SK-N-SH (cell line): ENCODE data around the gene PAPOLA. TPM values are rescaled to one million over a fixed set of nuclear protein-coding genes. Genes with fewer than 3 reads are reported as not detected.

Experiments used
- CTCF ChIA-PET: fragments of 300-600, 350-600 bp; formaldehyde crosslinking; extraction: SDS; loops from one replicate; lab custom pipeline; 2021; lab: Yijun Ruan, JAX
- POLR2A ChIA-PET: fragments of 350-600 bp; sonication (Branson Sonifier 250); formaldehyde crosslinking; extraction: SDS; loops from one replicate; lab custom pipeline; 2020; ENCODE audit warnings: antibody characterized with exemption, inconsistent platforms; lab: Yijun Ruan, JAX
- DNase-seq: peaks from one replicate; pipeline ENCODE4 v3.0.0; 2012
- H2AFZ ChIP-seq: fragments of 200-600 bp; sonication (generic); 2 replicates; pipeline ENCODE4 v1.8.1; 2016; ENCODE audit warnings: antibody characterized with exemption, mild to moderate bottlenecking, low read depth
- H3F3A ChIP-seq: fragments of 200-600 bp; sonication (generic); replicated peaks from 2 replicates; pipeline ENCODE3; 2016; ENCODE audit warnings: antibody characterized with exemption, mild to moderate bottlenecking; ENCODE audit not compliant: insufficient read depth
- H3K27ac ChIP-seq, 2 experiments: fragments of 200-500 bp in 1 of 2; fragments of 200-600 bp in 1 of 2; sonication (Bioruptor generic) in 1 of 2; sonication (generic), shearing (Covaris generic) in 1 of 2; 2 replicates each; pipeline versions ENCODE4 v1.5.1 to v1.6.1; 2014 to 2016; ENCODE audit warnings: low read depth in 2 of 2, inconsistent platforms in 1 of 2, low read length in 1 of 2, mild to moderate bottlenecking in 1 of 2, mixed read lengths in 1 of 2
- H3K27me3 ChIP-seq: fragments of 200-600 bp; sonication (generic), shearing (Covaris generic); 2 replicates; pipeline ENCODE4 v1.6.1; 2016; ENCODE audit warnings: mixed run types; ENCODE audit not compliant: insufficient read depth
- H3K36me3 ChIP-seq, 2 experiments: fragments of 200-500 bp in 1 of 2; fragments of 200-600 bp in 1 of 2; sonication (Bioruptor generic) in 1 of 2; sonication (generic) in 1 of 2; replicated peaks in 1 of 2; 2 replicates each; pipeline versions ENCODE3 to v1.5.1; 2014 to 2016; ENCODE audit warnings: low read length in 1 of 2, mild to moderate bottlenecking in 1 of 2; ENCODE audit not compliant: insufficient read depth in 2 of 2, control insufficient read depth in 1 of 2
- H3K4me1 ChIP-seq, 2 experiments: fragments of 200-500 bp in 1 of 2; fragments of 200-600 bp in 1 of 2; sonication (Bioruptor generic) in 1 of 2; sonication (generic), shearing (Covaris generic) in 1 of 2; 2 replicates each; pipeline versions ENCODE4 v1.5.1 to v1.6.1; 2014 to 2016; ENCODE audit warnings: low read depth in 1 of 2, low read length in 1 of 2, mixed run types in 1 of 2; ENCODE audit not compliant: insufficient read depth in 2 of 2, control insufficient read depth in 1 of 2
- H3K4me2 ChIP-seq: fragments of 200-600 bp; sonication (generic), shearing (Covaris generic); 2 replicates; pipeline ENCODE4 v1.6.1; 2017; ENCODE audit warnings: mixed run types
- H3K4me3 ChIP-seq, 2 experiments: fragments of 200-500 bp in 1 of 2; fragments of 200-600 bp in 1 of 2; sonication (Bioruptor generic) in 1 of 2; sonication (generic), shearing (Covaris generic) in 1 of 2; 2 replicates each; pipeline versions ENCODE4 v1.5.1 to v1.8.1; 2014 to 2016; ENCODE audit warnings: low read depth in 2 of 2, inconsistent platforms in 1 of 2, low read length in 1 of 2, mild to moderate bottlenecking in 1 of 2, mixed read lengths in 1 of 2, moderate library complexity in 1 of 2
- H3K79me2 ChIP-seq: fragments of 200-600 bp; sonication (generic); 2 replicates; pipeline ENCODE4 v1.8.1; 2017; ENCODE audit warnings: mild to moderate bottlenecking; ENCODE audit not compliant: insufficient read depth
- H3K9ac ChIP-seq: fragments of 200-600 bp; sonication (generic); 2 replicates; pipeline ENCODE4 v1.6.1; 2017; ENCODE audit warnings: mixed run types
- H3K9me2 ChIP-seq: fragments of 200-600 bp; sonication (generic); 2 replicates; pipeline ENCODE4 v1.6.1; 2017; ENCODE audit warnings: mixed run types
- H3K9me3 ChIP-seq: fragments of 200-600 bp; sonication (generic); 2 replicates; pipeline ENCODE4 v1.6.1; 2017; ENCODE audit warnings: mixed run types, mild to moderate bottlenecking, moderate library complexity
- H4K20me1 ChIP-seq: fragments of 200-600 bp; sonication (generic); 2 replicates; pipeline ENCODE4 v1.6.1; 2017; ENCODE audit warnings: mild to moderate bottlenecking, mixed run types; ENCODE audit not compliant: insufficient read depth
- ELF1 ChIP-seq: IDR thresholded peaks from 2 replicates; pipeline ENCODE4 v1.4.0; 2012
- EP300 ChIP-seq, 2 experiments: IDR thresholded peaks; 2 replicates each; pipeline versions ENCODE4 v1.4.0 to v1.6.1; 2012; ENCODE audit warnings: borderline replicate concordance in 1 of 2, low read depth in 1 of 2, low read length in 1 of 2
- EZH2phosphoT487 ChIP-seq: fragments of 200-600 bp; sonication (generic); IDR thresholded peaks from 2 replicates; pipeline ENCODE4 v1.6.1; 2017; ENCODE audit warnings: low read depth, mixed run types, mild to moderate bottlenecking, antibody characterized with exemption, moderate library complexity, borderline replicate concordance
- FOSL2 ChIP-seq: IDR thresholded peaks from 2 replicates; pipeline ENCODE4 v1.4.0; 2012; ENCODE audit warnings: low read depth, mild to moderate bottlenecking, moderate library complexity, borderline replicate concordance
- FOXM1 ChIP-seq: IDR thresholded peaks from 2 replicates; pipeline ENCODE4 v1.4.0; 2012; ENCODE audit warnings: low read depth, mild to moderate bottlenecking
- MAX ChIP-seq: IDR thresholded peaks from 2 replicates; pipeline ENCODE4 v1.4.0; 2012; ENCODE audit warnings: low read depth
- MEF2A ChIP-seq: IDR thresholded peaks from 2 replicates; pipeline ENCODE4 v1.4.0; 2012; ENCODE audit warnings: low read depth, borderline replicate concordance
- MXI1 ChIP-seq: IDR thresholded peaks from 2 replicates; pipeline ENCODE4 v1.6.1; 2012; ENCODE audit warnings: mild to moderate bottlenecking, low read depth, low read length, improper control_type of control experiment
- NFIC ChIP-seq: IDR thresholded peaks from 2 replicates; pipeline ENCODE4 v1.4.0; 2012; ENCODE audit warnings: borderline replicate concordance
- NRF1 ChIP-seq: IDR thresholded peaks from 2 replicates; pipeline ENCODE4 v1.6.1; 2012; ENCODE audit warnings: low read depth, mild to moderate bottlenecking, low read length
- RAD21 ChIP-seq: IDR thresholded peaks from 2 replicates; pipeline ENCODE4 v1.6.1; 2012; ENCODE audit warnings: mild to moderate bottlenecking, low read length
- RFX5 ChIP-seq: IDR thresholded peaks from 2 replicates; pipeline ENCODE4 v1.6.1; 2012; ENCODE audit warnings: mild to moderate bottlenecking, improper control_type of control experiment, low read length
- RXRA ChIP-seq: IDR thresholded peaks from 2 replicates; pipeline ENCODE4 v1.4.0; 2012; ENCODE audit warnings: low read depth, mild to moderate bottlenecking, borderline replicate concordance
- TCF12 ChIP-seq: IDR thresholded peaks from 2 replicates; pipeline ENCODE4 v1.4.0; 2012
- USF1 ChIP-seq: IDR thresholded peaks from 2 replicates; pipeline ENCODE4 v1.4.0; 2012; ENCODE audit warnings: low read depth, borderline replicate concordance
- USF2 ChIP-seq: fragments of 150-350 bp; IDR thresholded peaks from 2 replicates; pipeline ENCODE4 v1.6.1; 2017; ENCODE audit warnings: antibody characterized with exemption, low read length, low read depth, borderline replicate concordance
- ZBTB33 ChIP-seq: IDR thresholded peaks from 2 replicates; pipeline ENCODE4 v1.4.0; 2012; ENCODE audit warnings: low read depth, borderline replicate concordance
- WGBS: methylation state at CpG from one replicate; pipeline ENCODE4 v1.1.6; 2017; ENCODE audit warnings: low lambda C conversion rate; 5-methylcytosine and 5-hydroxymethylcytosine counted together
- polyA plus RNA-seq, 3 experiments: library from polyadenylated mRNA; depleted of rRNA; stranded (reverse); fragments of >200 nt; gene quantifications; 2 replicates each; pipeline ENCODE4 v1.2.3, GENCODE V29; 2012
- TF ChIP-seq, protein P1 (sequence below): fragments of 200-600 bp; sonication (generic); IDR thresholded peaks from 2 replicates; pipeline ENCODE4 v1.6.1; 2017; ENCODE audit warnings: antibody characterized with exemption, mild to moderate bottlenecking, moderate library complexity
- TF ChIP-seq, protein P2 (sequence below): IDR thresholded peaks from 2 replicates; pipeline ENCODE4 v1.6.1; 2012; ENCODE audit warnings: mild to moderate bottlenecking, low read depth, low read length, moderate library complexity

Gene PAPOLA
- polyA plus RNA-seq, 1 of the 3 experiments (the other 2 are of a cell fraction) = 53.7 TPM

DNA sequence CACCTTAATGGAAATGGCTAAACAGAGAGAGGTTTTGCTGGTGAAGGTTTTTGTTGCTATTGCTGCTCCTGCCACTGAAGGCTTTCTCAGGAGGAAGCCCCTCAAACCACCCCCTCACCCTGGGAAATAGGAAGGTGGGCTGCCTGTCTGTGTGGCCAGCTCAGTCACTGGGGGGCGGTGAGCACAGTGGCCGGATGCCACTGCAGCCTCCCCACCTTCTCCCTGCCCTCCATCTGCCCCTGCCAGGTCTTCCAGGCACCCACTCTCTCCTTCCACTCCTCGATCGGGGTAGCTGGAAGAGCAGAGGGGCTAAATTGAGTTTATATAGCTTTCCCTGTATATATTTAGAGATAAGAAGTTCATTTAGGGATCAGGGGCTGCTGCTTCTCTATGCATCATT lies 80.8 kb downstream of the PAPOLA start:
- Histone ChIP-seq H3K9ac (no peak overlapping the region), H3K4me1 (peaks cover 0 to 2% of the 10 kb centered on the region in 2 experiments; a peak in 1 of 4 replicates), H3K27me3 (no peaks in the 10 kb centered on the region; the same call in 1 of the 2 replicates), H4K20me1 (no peaks in the 10 kb centered on the region), H3F3A (no peaks in the 10 kb centered on the region), H2AFZ (no peak overlapping the region), H3K4me3 (no peak overlapping the region), H3K9me3 (no peaks in the 10 kb centered on the region), H3K79me2 (no peaks in the 10 kb centered on the region), H3K27ac (no peak overlapping the region), H3K4me2 (no peak overlapping the region), H3K9me2 (no peaks in the 10 kb centered on the region), H3K36me3 (no peaks in the 10 kb centered on the region)
- CTCF ChIA-PET = interaction anchor here (1.1 to 11.6 kb wide), 9 partner anchors 9 to 269 kb away, joined by 3 to 170 read pairs (median 13); no protein-coding TSS in a partner anchor
- TF ChIP-seq RFX5 (no peak), MXI1 (no peak), EP300 (IDR thresholded peaks at IDR 0.05; ENCODE audit: borderline replicate concordance in 1 of 2, low read depth in 1 of 2, low read length in 1 of 2) (no peak), ZBTB33 (no peak), NFIC (no peak), NRF1 (no peak), EZH2phosphoT487 (no peak), MEF2A (no peak), RXRA (no peak), TCF12 (no peak), RAD21 (no peak), USF1 (no peak), USF2 (no peak), FOSL2 (no peak), MAX (no peak), FOXM1 (no peak), ELF1 (no peak)
- TF ChIP-seq, protein P1, sequence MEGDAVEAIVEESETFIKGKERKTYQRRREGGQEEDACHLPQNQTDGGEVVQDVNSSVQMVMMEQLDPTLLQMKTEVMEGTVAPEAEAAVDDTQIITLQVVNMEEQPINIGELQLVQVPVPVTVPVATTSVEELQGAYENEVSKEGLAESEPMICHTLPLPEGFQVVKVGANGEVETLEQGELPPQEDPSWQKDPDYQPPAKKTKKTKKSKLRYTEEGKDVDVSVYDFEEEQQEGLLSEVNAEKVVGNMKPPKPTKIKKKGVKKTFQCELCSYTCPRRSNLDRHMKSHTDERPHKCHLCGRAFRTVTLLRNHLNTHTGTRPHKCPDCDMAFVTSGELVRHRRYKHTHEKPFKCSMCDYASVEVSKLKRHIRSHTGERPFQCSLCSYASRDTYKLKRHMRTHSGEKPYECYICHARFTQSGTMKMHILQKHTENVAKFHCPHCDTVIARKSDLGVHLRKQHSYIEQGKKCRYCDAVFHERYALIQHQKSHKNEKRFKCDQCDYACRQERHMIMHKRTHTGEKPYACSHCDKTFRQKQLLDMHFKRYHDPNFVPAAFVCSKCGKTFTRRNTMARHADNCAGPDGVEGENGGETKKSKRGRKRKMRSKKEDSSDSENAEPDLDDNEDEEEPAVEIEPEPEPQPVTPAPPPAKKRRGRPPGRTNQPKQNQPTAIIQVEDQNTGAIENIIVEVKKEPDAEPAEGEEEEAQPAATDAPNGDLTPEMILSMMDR = no peak
- TF ChIP-seq, protein P2, sequence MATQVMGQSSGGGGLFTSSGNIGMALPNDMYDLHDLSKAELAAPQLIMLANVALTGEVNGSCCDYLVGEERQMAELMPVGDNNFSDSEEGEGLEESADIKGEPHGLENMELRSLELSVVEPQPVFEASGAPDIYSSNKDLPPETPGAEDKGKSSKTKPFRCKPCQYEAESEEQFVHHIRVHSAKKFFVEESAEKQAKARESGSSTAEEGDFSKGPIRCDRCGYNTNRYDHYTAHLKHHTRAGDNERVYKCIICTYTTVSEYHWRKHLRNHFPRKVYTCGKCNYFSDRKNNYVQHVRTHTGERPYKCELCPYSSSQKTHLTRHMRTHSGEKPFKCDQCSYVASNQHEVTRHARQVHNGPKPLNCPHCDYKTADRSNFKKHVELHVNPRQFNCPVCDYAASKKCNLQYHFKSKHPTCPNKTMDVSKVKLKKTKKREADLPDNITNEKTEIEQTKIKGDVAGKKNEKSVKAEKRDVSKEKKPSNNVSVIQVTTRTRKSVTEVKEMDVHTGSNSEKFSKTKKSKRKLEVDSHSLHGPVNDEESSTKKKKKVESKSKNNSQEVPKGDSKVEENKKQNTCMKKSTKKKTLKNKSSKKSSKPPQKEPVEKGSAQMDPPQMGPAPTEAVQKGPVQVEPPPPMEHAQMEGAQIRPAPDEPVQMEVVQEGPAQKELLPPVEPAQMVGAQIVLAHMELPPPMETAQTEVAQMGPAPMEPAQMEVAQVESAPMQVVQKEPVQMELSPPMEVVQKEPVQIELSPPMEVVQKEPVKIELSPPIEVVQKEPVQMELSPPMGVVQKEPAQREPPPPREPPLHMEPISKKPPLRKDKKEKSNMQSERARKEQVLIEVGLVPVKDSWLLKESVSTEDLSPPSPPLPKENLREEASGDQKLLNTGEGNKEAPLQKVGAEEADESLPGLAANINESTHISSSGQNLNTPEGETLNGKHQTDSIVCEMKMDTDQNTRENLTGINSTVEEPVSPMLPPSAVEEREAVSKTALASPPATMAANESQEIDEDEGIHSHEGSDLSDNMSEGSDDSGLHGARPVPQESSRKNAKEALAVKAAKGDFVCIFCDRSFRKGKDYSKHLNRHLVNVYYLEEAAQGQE = no peak
- POLR2A ChIA-PET = no interaction called here
- 57% methylated on average over 4 of the region's 4 CpGs for WGBS
- peak; percentile 14 for DNase-seq
